H9 (cell line): ENCODE measurements around the gene FLT3LG. TPM values are rescaled to one million over a fixed set of nuclear protein-coding genes. Genes with fewer than 3 reads are reported as not detected.

ENCODE experiments used
- DNase-seq: peaks from one replicate; pipeline ENCODE4 v3.0.0-alpha.2; 2017
- H2AFZ ChIP-seq: one replicate; pipeline ENCODE4 v1.6.1; 2013; ENCODE audit warnings: mild to moderate bottlenecking, low read length, control low read depth, moderate library complexity
- H2AK5ac ChIP-seq: 2 replicates; pipeline ENCODE4 v1.6.1; 2013; ENCODE audit warnings: low read length, control low read depth, mixed read lengths; ENCODE audit not compliant: insufficient read length
- H2BK120ac ChIP-seq: one replicate; pipeline ENCODE4 v1.6.1; 2013; ENCODE audit warnings: low read depth, mild to moderate bottlenecking, low read length, control low read depth, inconsistent platforms; ENCODE audit not compliant: poor library complexity, severe bottlenecking
- H2BK12ac ChIP-seq: 2 replicates; pipeline ENCODE4 v1.6.1; 2013; ENCODE audit warnings: low read length, control low read depth, mixed read lengths, low read depth; ENCODE audit not compliant: insufficient read length
- H2BK15ac ChIP-seq: 2 replicates; pipeline ENCODE4 v1.6.1; 2013; ENCODE audit warnings: low read depth, low read length, control low read depth
- H2BK20ac ChIP-seq: one replicate; pipeline ENCODE4 v1.6.1; 2013; ENCODE audit warnings: low read depth, mild to moderate bottlenecking, low read length, control low read depth, inconsistent platforms; ENCODE audit not compliant: poor library complexity, severe bottlenecking
- H2BK5ac ChIP-seq: 2 replicates; pipeline ENCODE4 v1.6.1; 2013; ENCODE audit warnings: low read length, control low read depth, mixed read lengths; ENCODE audit not compliant: insufficient read length
- H3K14ac ChIP-seq: 2 replicates; pipeline ENCODE4 v1.6.1; 2013; ENCODE audit warnings: low read length, control low read depth; ENCODE audit not compliant: insufficient read depth
- H3K18ac ChIP-seq: 2 replicates; pipeline ENCODE4 v1.6.1; 2013; ENCODE audit warnings: low read depth, mild to moderate bottlenecking, mixed read lengths, low read length, control low read depth; ENCODE audit not compliant: insufficient read length
- H3K23ac ChIP-seq: 2 replicates; pipeline ENCODE4 v1.6.1; 2013; ENCODE audit warnings: low read length, control low read depth, mixed read lengths, low read depth; ENCODE audit not compliant: insufficient read length
- H3K23me2 ChIP-seq: 2 replicates; pipeline ENCODE4 v1.6.1; 2013; ENCODE audit warnings: low read depth, mild to moderate bottlenecking, mixed read lengths, low read length, control low read depth; ENCODE audit not compliant: insufficient read length, poor library complexity, severe bottlenecking
- H3K27ac ChIP-seq: 2 replicates; pipeline ENCODE4 v1.5.1; 2013; ENCODE audit warnings: low read length, control low read depth, mixed read lengths, low read depth; ENCODE audit not compliant: insufficient read length
- H3K27me3 ChIP-seq: 2 replicates; pipeline ENCODE4 v1.6.1; 2013; ENCODE audit warnings: low read length, control low read depth, inconsistent platforms; ENCODE audit not compliant: insufficient read depth
- H3K4ac ChIP-seq: 2 replicates; pipeline ENCODE4 v1.6.1; 2013; ENCODE audit warnings: low read depth, mild to moderate bottlenecking, control low read depth, inconsistent platforms, low read length, moderate library complexity
- H3K4me1 ChIP-seq: 2 replicates; pipeline ENCODE4 v1.6.1; 2013; ENCODE audit warnings: low read length, control low read depth, inconsistent platforms; ENCODE audit not compliant: insufficient read depth
- H3K4me2 ChIP-seq: 2 replicates; pipeline ENCODE4 v1.6.1; 2013; ENCODE audit warnings: low read length, control low read depth, mixed read lengths; ENCODE audit not compliant: insufficient read length, insufficient read depth
- H3K56ac ChIP-seq: 2 replicates; pipeline ENCODE4 v1.6.1; 2013; ENCODE audit warnings: low read depth, mild to moderate bottlenecking, mixed read lengths, low read length, control low read depth; ENCODE audit not compliant: insufficient read length
- H3K79me1 ChIP-seq: 2 replicates; pipeline ENCODE4 v1.6.1; 2013; ENCODE audit warnings: low read depth, mild to moderate bottlenecking, moderate library complexity, low read length, control low read depth, inconsistent platforms; ENCODE audit not compliant: insufficient read depth, poor library complexity, severe bottlenecking
- H3K79me2 ChIP-seq: 2 replicates; pipeline ENCODE4 v1.6.1; 2013; ENCODE audit warnings: low read length, control low read depth, inconsistent platforms; ENCODE audit not compliant: insufficient read depth
- H3K9ac ChIP-seq: 2 replicates; pipeline ENCODE4 v1.6.1; 2013; ENCODE audit warnings: low read length, control low read depth, mixed read lengths; ENCODE audit not compliant: insufficient read length; ENCODE audit errors: extremely low read depth
- H3K9me3 ChIP-seq: one replicate; pipeline ENCODE4 v1.6.1; 2013; ENCODE audit warnings: low read depth, low read length, inconsistent platforms; ENCODE audit not compliant: control insufficient read depth
- H3T11ph ChIP-seq: one replicate; pipeline ENCODE4 v1.6.1; 2013; ENCODE audit warnings: mild to moderate bottlenecking, low read length, control low read depth, inconsistent platforms
- H4K20me1 ChIP-seq: one replicate; pipeline ENCODE4 v1.6.1; 2013; ENCODE audit not compliant: control insufficient read depth, insufficient read length, insufficient read depth
- H4K5ac ChIP-seq: 2 replicates; pipeline ENCODE4 v1.6.1; 2013; ENCODE audit warnings: low read depth, mild to moderate bottlenecking, mixed read lengths, low read length, control low read depth; ENCODE audit not compliant: insufficient read length
- H4K8ac ChIP-seq: replicated peaks from 2 replicates; pipeline ENCODE4 v1.6.1; 2013; ENCODE audit warnings: low read length, control low read depth, mixed read lengths, low read depth; ENCODE audit not compliant: insufficient read length
- H4K91ac ChIP-seq: 2 replicates; pipeline ENCODE4 v1.6.1; 2013; ENCODE audit warnings: low read depth, mild to moderate bottlenecking, moderate library complexity, mixed read lengths, low read length, control low read depth; ENCODE audit not compliant: insufficient read length
- H3K27ac Mint-ChIP-seq, 3 experiments: 2 replicates in 2 of 3; 3 replicates in 1 of 3; pipeline ENCODE4 v1.8.0; 2020 to 2021; ENCODE audit warnings: mixed read lengths in 3 of 3, mild to moderate bottlenecking in 1 of 3, moderate library complexity in 1 of 3
- H3K27me3 Mint-ChIP-seq: 2 replicates; pipeline ENCODE4 v1.8.0; 2021; ENCODE audit warnings: low read depth, mild to moderate bottlenecking, moderate library complexity, mixed read lengths
- H3K36me3 Mint-ChIP-seq, 3 experiments: 2 replicates in 2 of 3; 3 replicates in 1 of 3; pipeline ENCODE4 v1.8.0; 2020 to 2021; ENCODE audit warnings: low read depth in 3 of 3, mixed read lengths in 3 of 3; ENCODE audit not compliant: insufficient read depth in 1 of 3
- H3K4me1 Mint-ChIP-seq, 2 experiments: 2 replicates each; pipeline ENCODE4 v1.8.0; 2020; ENCODE audit warnings: mixed read lengths in 2 of 2
- H3K4me3 Mint-ChIP-seq, 2 experiments: 2 replicates in 1 of 2; 3 replicates in 1 of 2; pipeline ENCODE4 v1.8.0; 2020 to 2021; ENCODE audit warnings: mild to moderate bottlenecking in 2 of 2, mixed read lengths in 2 of 2, moderate library complexity in 1 of 2
- H3K9me3 Mint-ChIP-seq, 2 experiments: 2 replicates in 1 of 2; 3 replicates in 1 of 2; pipeline ENCODE4 v1.8.0; 2020; ENCODE audit warnings: mild to moderate bottlenecking in 2 of 2, mixed read lengths in 2 of 2, moderate library complexity in 1 of 2
- WGBS: extraction: QIAGEN DNeasy Blood & Tissue Kit; methylation state at CpG from one replicate; pipeline ENCODE4 v1.1.7; 2013; ENCODE audit warnings: missing lambda C conversion rate, low lambda C conversion rate, mixed read lengths; ENCODE audit not compliant: insufficient read length; ENCODE audit errors: extremely low coverage; 5-methylcytosine and 5-hydroxymethylcytosine counted together
- total RNA-seq: library from RNA; stranded (reverse); gene quantifications from 2 replicates; pipeline ENCODE4 v1.2.1, GENCODE V29; 2021
- TF ChIP-seq, protein P1 (sequence below): fragments of 200-600 bp; sonication (generic); conservative IDR thresholded peaks from 3 replicates; pipeline ENCODE4 v1.8.0; 2021; ENCODE audit warnings: antibody characterized with exemption, mild to moderate bottlenecking

FLT3LG gene
- total RNA-seq, 1 experiment from 2014 or later: 2.1 TPM

DNA sequence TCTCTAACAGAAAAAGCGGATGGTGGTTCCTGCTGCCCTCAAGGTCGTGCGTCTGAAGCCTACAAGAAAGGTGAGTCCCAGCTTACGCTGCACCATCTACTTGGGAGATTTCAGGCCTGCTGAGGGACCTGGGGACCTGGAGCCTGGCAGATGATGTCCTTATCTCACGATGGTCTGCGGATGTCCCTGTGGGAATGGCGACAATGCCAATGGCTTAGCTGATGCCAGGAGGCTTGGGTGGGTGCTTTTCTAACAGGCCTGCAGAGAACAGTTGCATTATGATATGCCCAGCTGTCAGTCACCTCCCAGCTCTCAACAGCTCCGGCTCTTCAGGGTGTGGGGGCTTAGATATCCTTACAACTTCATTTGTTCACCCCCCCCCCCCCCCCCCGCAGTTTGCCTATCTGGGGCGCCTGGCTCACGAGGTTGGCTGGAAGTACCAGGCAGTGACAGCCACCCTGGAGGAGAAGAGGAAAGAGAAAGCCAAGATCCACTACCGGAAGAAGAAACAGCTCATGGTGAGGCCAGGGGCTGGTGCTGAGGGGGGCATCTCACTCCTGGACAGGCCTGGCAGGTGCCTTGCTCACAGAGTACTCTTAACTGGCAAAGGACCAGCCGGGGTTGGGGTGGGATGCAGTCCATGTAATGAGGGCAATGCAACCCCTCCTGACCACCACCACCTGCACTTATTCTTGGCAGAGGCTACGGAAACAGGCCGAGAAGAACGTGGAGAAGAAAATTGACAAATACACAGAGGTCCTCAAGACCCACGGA, 17.2 kb downstream of the FLT3LG start:
- Histone ChIP-seq H3K4me2 (no peak overlapping the region), H4K8ac (peak overlapping the region; percentile 7), H3K4ac (no peak overlapping the region), H2AFZ (no peak overlapping the region), H2BK120ac (no peak overlapping the region), H3K4me1 (no peaks in the 10 kb centered on the region), H3K23me2 (peaks cover 13% of the 10 kb centered on the region), H3K18ac (no peak overlapping the region), H3K14ac (no peak overlapping the region), H3K27ac (peak overlapping the region; percentile 12), H3T11ph (no peak overlapping the region), H3K9ac (no peak overlapping the region), H3K79me1 (no peaks in the 10 kb centered on the region), H4K5ac (no peak overlapping the region), H3K27me3 (no peaks in the 10 kb centered on the region), H2BK5ac (no peak overlapping the region), H2BK20ac (no peak overlapping the region), H4K20me1 (no peaks in the 10 kb centered on the region), H3K79me2 (peaks cover 18% of the 10 kb centered on the region), H2BK15ac (no peak overlapping the region), H3K9me3 (no peaks in the 10 kb centered on the region), H4K91ac (no peak overlapping the region), H3K56ac (no peak overlapping the region), H2AK5ac (no peak overlapping the region), H3K23ac (no peak overlapping the region), H2BK12ac (no peak overlapping the region)
- Mint-ChIP-seq H3K27me3 (peaks cover 11% of the 10 kb centered on the region; the same call in 1 of the 2 replicates), H3K27ac (peak overlapping the region; percentile 77 to 100 (median 86); a peak in 6 of 7 replicates), H3K36me3 (peaks cover 54 to 59% (median 55%) of the 10 kb centered on the region in 3 experiments), H3K4me3 (peak overlapping the region; percentile 38 to 48; a peak in 3 of 5 replicates), H3K9me3 (peaks cover 12 to 14% of the 10 kb centered on the region in 2 experiments; a peak in 4 of 5 replicates), H3K4me1 (peaks cover 13 to 20% of the 10 kb centered on the region in 2 experiments)
- TF ChIP-seq, protein P1, sequence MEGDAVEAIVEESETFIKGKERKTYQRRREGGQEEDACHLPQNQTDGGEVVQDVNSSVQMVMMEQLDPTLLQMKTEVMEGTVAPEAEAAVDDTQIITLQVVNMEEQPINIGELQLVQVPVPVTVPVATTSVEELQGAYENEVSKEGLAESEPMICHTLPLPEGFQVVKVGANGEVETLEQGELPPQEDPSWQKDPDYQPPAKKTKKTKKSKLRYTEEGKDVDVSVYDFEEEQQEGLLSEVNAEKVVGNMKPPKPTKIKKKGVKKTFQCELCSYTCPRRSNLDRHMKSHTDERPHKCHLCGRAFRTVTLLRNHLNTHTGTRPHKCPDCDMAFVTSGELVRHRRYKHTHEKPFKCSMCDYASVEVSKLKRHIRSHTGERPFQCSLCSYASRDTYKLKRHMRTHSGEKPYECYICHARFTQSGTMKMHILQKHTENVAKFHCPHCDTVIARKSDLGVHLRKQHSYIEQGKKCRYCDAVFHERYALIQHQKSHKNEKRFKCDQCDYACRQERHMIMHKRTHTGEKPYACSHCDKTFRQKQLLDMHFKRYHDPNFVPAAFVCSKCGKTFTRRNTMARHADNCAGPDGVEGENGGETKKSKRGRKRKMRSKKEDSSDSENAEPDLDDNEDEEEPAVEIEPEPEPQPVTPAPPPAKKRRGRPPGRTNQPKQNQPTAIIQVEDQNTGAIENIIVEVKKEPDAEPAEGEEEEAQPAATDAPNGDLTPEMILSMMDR: no peak
- DNase-seq: no peak
- no CpG with 5 or more reads among the region's 17 CpGs for WGBS
